Activated CD4-positive, alpha-beta T cell treated with anti-CD3 and anti-CD28 coated beads, Interleukin-2, amount 50 U/mL, for 4 hours (primary cell): Measurements from ENCODE around the gene SART1.
A peak's percentile ranks its signal among the peaks of the same experiment; 100 is the strongest.
"Not testable (repeated sequence)": the region's sequence is repeated elsewhere in the genome, so short reads cannot be mapped to it uniquely, and the experiment has no call there.

Experiments
- DNase-seq, 2 experiments: peaks; one replicate each; pipeline ENCODE4 v3.0.0-alpha.2; 2020

Gene SART1

GRCh38 chr11:66020618-66021357, 59.3 kb downstream of the SART1 start:
- DNase-seq = no peak

- peak; percentile 68 to 73 for DNase-seq
Observed at GRCh38 chr11:66022401-66023185, 61.1 kb downstream of the SART1 start.

DNA sequence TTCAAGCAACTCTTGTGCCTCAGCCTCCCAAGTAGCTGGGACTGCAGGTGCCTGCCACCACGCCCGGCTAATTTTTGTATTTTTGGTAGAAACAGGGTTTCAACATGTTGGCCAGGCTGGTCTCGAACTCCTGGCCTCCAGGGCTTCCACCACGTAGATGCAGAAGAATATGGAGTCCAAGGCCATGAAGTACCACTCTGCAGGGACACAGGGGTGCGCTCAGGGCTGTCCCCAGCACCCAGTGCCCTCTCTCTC, 61.6 kb downstream of the SART1 start:
- DNase-seq = not testable (repeated sequence)

DNA sequence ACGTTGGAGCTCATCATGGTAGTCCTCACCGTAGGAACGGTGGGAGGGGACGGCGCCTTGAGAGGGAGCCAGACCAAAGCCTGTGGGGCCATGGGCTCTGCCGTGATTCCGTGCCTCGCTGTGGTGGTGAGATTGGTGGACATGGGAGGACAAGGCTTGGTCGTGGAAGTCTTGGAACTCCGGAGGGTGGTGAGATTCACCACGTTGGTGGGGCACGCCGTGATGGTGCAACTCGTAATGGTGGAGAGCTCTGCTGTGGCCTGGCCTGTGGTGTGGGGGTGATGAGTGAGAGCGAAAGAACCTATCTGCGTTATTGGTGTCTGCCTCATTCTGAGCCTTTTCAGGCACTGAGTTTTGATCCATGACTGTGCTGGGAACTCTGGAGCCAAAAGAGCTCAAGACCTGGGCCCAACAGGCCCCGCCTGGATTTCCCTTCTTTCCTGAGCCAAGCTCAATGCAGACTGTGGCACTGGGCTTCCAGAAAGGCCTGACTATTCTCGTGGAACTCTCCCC, 64.5 kb downstream of the SART1 start, which contains the start of gene CATSPER1:
TSS of gene CATSPER1 (minus strand) at position 463 of the 513 bp plus-strand sequence. CDS start at position 363, 100 bp downstream.
- DNase-seq = no peak
